Measurements from ENCODE around the gene GZF1.

The GZF1 gene

DNA sequence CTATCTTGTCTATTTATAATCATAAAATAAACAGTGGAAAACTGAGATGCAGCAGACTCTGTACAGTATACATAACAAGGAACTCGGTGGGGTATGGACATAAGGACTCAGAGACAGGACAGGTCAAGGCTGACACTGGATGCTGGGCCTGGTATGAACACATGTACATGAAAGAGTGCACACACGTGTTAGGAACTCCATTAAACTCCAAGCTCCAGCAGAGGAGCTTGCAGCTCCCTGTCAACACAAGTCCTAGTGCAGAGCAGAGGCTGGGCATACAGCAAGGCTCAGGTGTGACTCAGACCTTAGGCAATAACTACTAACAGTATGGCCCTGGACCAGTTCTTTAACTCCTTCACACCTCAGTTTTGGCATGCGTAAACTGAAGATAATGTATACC, 42.2 kb downstream of the GZF1 start:
- no peaks in the 10 kb centered on the region for H3K27me3 ChIP-seq
- peaks cover 17% of the 10 kb centered on the region for H3K36me3 ChIP-seq
- H3K9me3 ChIP-seq: no peaks in the 10 kb centered on the region
- H3K4me1 ChIP-seq (ENCODE audit: control insufficient read depth in 1 of 2, insufficient read depth in 1 of 2, low read depth in 1 of 2, low read length in 1 of 2): peaks cover 15 to 18% of the 10 kb centered on the region in 2 experiments
- no peak overlapping the region for H3K4me3 ChIP-seq (ENCODE audit: low read depth in 1 of 2, low read length in 1 of 2)
- peak overlapping the region; percentile 52 for H3K27ac ChIP-seq
- TF ChIP-seq, protein P1, sequence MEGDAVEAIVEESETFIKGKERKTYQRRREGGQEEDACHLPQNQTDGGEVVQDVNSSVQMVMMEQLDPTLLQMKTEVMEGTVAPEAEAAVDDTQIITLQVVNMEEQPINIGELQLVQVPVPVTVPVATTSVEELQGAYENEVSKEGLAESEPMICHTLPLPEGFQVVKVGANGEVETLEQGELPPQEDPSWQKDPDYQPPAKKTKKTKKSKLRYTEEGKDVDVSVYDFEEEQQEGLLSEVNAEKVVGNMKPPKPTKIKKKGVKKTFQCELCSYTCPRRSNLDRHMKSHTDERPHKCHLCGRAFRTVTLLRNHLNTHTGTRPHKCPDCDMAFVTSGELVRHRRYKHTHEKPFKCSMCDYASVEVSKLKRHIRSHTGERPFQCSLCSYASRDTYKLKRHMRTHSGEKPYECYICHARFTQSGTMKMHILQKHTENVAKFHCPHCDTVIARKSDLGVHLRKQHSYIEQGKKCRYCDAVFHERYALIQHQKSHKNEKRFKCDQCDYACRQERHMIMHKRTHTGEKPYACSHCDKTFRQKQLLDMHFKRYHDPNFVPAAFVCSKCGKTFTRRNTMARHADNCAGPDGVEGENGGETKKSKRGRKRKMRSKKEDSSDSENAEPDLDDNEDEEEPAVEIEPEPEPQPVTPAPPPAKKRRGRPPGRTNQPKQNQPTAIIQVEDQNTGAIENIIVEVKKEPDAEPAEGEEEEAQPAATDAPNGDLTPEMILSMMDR (IDR thresholded peaks at IDR 0.05): no peak

DNA sequence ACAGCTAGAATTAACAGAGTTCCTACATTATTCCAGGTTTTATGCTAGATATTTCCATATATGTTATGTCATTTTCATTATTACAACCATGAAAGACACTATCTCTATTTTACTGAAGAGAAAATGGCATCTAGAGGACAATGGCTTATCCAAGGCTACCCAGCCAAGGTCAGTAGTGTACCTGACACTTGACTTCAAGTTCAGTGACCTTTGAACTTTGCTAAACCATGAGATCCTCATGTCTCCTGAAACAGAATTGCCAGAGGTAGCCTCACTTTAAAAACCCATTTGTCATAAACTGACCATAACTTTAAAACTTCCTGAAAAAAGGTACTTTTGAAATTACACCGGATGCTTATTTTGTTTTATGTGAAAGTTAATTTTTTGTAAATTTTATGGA, 44.9 kb downstream of the GZF1 start:
- H3K4me1 ChIP-seq (ENCODE audit: control insufficient read depth in 1 of 2, insufficient read depth in 1 of 2, low read depth in 1 of 2, low read length in 1 of 2): peaks cover 15 to 18% of the 10 kb centered on the region in 2 experiments
- peaks cover 6% of the 10 kb centered on the region for H3K36me3 ChIP-seq
- TF ChIP-seq, protein P1 (IDR thresholded peaks at IDR 0.05): no peak
- no peaks in the 10 kb centered on the region for H3K27me3 ChIP-seq
- no peak overlapping the region for H3K27ac ChIP-seq
- no peak overlapping the region for H3K4me3 ChIP-seq (ENCODE audit: low read depth in 1 of 2, low read length in 1 of 2)
- H3K9me3 ChIP-seq: no peaks in the 10 kb centered on the region

DNA sequence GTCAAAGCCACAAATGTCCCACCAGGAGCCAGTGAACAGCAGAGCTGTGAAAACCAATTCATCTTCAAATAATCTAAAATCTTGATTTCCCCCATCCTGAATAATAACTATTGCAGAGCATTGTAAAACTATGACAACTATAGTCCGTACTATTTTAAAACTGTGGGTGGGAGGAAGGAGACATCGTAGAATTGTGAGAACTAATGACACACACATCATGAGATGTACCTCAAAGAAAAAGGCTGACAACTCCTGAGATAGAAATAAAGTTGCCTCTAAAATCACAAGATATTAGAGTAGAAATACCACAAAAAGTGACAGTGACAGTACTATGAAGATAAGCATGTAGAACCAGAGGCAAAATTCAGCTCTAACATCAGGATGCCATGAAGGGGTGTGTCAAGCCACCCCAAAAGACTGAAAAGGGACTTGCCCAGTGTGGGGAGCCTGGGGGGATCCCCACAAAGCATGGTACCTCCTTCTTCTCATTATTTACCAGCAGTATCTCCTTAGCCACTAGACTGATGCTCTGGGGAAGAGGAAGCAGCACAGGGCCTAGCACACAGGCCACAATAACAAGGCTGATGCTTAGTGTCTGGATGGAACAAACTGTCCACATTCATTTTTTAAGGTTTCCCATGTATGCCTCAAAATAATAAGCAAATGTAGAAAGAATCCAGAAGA, 45.9 kb downstream of the GZF1 start:
- Histone ChIP-seq H3K27me3 (no peaks in the 10 kb centered on the region), H3K4me1 (ENCODE audit: control insufficient read depth in 1 of 2, insufficient read depth in 1 of 2, low read depth in 1 of 2, low read length in 1 of 2) (peaks cover 15 to 18% of the 10 kb centered on the region in 2 experiments), H3K9me3 (no peaks in the 10 kb centered on the region), H3K27ac (no peak overlapping the region), H3K4me3 (ENCODE audit: low read depth in 1 of 2, low read length in 1 of 2) (no peak overlapping the region), H3K36me3 (no peaks in the 10 kb centered on the region)
- TF ChIP-seq, protein P1 (IDR thresholded peaks at IDR 0.05): no peak

DNA sequence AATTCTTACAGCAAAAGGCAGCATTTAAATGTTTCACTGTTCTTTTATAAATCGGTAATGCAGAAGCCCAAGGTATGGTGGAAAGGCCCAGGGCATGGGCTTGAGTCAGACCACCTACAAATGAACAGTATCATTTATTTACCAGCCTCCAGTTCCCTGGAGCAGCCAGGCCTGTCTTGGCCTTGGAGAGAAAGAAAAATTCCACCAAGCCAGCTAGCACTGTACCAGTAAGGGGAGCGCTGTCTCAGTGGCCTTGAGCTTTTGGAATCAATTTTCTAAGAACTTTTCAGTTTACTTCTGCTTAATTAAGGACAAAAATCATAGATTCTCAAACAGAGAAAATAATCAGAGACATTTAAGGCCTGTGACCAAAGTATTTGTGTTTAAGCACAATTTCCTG, 47.0 kb downstream of the GZF1 start:
- H3K4me1 ChIP-seq (ENCODE audit: control insufficient read depth in 1 of 2, insufficient read depth in 1 of 2, low read depth in 1 of 2, low read length in 1 of 2): peaks cover 7 to 9% of the 10 kb centered on the region in 2 experiments

DNA sequence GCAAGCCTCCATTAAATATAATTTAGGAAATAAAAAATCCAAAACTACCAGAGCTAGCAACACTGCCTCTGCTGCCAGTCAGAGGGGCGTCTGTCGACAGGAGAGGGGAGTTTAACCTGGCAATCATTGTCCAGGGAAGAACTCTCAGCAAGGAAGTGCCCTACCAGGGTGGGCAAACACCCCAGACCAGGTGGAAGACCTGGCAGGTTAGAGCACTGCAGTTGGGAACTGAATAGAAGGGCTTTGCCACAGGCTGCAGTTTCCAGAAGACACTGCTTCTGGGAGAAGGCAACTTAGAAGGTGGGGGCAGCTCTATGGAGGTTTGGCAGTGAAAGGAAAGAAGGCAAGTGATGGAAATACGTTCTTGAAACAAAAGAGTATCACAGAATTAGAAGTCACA, 47.8 kb downstream of the GZF1 start:
- H3K36me3 ChIP-seq: no peaks in the 10 kb centered on the region
- TF ChIP-seq, protein P1 (IDR thresholded peaks at IDR 0.05): no peak
- H3K9me3 ChIP-seq: no peaks in the 10 kb centered on the region
- H3K4me3 ChIP-seq (ENCODE audit: low read depth in 1 of 2, low read length in 1 of 2): no peak overlapping the region
- no peaks in the 10 kb centered on the region for H3K27me3 ChIP-seq
- no peak overlapping the region for H3K27ac ChIP-seq
- H3K4me1 ChIP-seq (ENCODE audit: control insufficient read depth in 1 of 2, insufficient read depth in 1 of 2, low read depth in 1 of 2, low read length in 1 of 2): peaks cover 0 to under 1% of the 10 kb centered on the region in 2 experiments

More for the DNA sequence above, 47.0 kb downstream of the GZF1 start:
- Histone ChIP-seq H3K4me3 (ENCODE audit: low read depth in 1 of 2, low read length in 1 of 2) (no peak overlapping the region), H3K9me3 (no peaks in the 10 kb centered on the region), H3K27me3 (no peaks in the 10 kb centered on the region), H3K27ac (no peak overlapping the region), H3K36me3 (no peaks in the 10 kb centered on the region)
- TF ChIP-seq, protein P1 (IDR thresholded peaks at IDR 0.05): no peak
